ENCODE data around the gene NKAIN4. TPM values are rescaled to one million over a fixed set of nuclear protein-coding genes. Genes with fewer than 3 reads are reported as not detected.

NKAIN4 gene
- total and polyA plus RNA-seq, 2 experiments from 2014 or later: 12.6 to 13.2 TPM

DNA sequence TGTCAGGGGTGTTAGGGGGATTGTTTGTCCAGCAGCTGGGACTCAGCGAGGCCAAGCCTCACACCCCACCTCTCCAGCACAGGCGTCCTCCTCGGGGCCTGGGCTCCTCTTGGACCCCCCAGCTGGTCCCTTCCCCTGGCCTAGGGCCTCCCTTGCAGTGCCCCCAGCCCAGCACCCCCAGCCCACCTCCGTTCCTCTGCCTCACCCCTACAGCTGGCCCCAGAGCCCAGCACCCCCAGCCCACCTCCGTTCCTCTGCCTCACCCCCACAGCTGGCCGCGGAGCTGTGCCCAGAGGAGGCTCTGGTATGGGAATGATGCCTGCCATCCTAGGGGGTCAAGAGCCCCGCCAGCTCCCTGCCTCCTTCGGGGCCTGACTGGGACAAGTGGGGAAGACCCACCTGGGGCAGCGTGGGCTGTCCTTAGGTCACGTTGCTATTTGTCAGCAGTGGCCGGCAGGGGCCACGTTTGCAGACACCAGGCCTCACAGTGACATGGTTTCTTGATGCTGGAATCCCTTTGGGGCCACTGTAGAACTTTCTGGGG, 30.8 kb upstream of the NKAIN4 start (continued):
- TF ChIP-seq, protein P1, sequence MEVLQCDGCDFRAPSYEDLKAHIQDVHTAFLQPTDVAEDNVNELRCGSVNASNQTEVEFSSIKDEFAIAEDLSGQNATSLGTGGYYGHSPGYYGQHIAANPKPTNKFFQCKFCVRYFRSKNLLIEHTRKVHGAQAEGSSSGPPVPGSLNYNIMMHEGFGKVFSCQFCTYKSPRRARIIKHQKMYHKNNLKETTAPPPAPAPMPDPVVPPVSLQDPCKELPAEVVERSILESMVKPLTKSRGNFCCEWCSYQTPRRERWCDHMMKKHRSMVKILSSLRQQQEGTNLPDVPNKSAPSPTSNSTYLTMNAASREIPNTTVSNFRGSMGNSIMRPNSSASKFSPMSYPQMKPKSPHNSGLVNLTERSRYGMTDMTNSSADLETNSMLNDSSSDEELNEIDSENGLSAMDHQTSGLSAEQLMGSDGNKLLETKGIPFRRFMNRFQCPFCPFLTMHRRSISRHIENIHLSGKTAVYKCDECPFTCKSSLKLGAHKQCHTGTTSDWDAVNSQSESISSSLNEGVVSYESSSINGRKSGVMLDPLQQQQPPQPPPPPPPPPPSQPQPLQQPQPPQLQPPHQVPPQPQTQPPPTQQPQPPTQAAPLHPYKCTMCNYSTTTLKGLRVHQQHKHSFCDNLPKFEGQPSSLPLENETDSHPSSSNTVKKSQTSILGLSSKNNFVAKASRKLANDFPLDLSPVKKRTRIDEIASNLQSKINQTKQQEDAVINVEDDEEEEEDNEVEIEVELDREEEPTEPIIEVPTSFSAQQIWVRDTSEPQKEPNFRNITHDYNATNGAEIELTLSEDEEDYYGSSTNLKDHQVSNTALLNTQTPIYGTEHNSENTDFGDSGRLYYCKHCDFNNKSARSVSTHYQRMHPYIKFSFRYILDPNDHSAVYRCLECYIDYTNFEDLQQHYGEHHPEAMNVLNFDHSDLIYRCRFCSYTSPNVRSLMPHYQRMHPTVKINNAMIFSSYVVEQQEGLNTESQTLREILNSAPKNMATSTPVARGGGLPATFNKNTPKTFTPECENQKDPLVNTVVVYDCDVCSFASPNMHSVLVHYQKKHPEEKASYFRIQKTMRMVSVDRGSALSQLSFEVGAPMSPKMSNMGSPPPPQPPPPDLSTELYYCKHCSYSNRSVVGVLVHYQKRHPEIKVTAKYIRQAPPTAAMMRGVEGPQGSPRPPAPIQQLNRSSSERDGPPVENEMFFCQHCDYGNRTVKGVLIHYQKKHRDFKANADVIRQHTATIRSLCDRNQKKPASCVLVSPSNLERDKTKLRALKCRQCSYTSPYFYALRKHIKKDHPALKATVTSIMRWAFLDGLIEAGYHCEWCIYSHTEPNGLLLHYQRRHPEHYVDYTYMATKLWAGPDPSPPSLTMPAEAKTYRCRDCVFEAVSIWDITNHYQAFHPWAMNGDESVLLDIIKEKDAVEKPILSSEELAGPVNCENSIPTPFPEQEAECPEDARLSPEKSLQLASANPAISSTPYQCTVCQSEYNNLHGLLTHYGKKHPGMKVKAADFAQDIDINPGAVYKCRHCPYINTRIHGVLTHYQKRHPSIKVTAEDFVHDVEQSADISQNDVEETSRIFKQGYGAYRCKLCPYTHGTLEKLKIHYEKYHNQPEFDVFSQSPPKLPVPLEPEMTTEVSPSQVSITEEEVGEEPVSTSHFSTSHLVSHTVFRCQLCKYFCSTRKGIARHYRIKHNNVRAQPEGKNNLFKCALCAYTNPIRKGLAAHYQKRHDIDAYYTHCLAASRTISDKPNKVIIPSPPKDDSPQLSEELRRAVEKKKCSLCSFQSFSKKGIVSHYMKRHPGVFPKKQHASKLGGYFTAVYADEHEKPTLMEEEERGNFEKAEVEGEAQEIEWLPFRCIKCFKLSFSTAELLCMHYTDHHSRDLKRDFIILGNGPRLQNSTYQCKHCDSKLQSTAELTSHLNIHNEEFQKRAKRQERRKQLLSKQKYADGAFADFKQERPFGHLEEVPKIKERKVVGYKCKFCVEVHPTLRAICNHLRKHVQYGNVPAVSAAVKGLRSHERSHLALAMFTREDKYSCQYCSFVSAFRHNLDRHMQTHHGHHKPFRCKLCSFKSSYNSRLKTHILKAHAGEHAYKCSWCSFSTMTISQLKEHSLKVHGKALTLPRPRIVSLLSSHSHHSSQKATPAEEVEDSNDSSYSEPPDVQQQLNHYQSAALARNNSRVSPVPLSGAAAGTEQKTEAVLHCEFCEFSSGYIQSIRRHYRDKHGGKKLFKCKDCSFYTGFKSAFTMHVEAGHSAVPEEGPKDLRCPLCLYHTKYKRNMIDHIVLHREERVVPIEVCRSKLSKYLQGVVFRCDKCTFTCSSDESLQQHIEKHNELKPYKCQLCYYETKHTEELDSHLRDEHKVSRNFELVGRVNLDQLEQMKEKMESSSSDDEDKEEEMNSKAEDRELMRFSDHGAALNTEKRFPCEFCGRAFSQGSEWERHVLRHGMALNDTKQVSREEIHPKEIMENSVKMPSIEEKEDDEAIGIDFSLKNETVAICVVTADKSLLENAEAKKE (CRISPR knock-in tag; IDR thresholded peaks at IDR 0.05): no peak
- no peak for TF ChIP-seq POLR2AphosphoS5 (IDR thresholded peaks at IDR 0.05; ENCODE audit: low read depth)
- TF ChIP-seq, protein P2, sequence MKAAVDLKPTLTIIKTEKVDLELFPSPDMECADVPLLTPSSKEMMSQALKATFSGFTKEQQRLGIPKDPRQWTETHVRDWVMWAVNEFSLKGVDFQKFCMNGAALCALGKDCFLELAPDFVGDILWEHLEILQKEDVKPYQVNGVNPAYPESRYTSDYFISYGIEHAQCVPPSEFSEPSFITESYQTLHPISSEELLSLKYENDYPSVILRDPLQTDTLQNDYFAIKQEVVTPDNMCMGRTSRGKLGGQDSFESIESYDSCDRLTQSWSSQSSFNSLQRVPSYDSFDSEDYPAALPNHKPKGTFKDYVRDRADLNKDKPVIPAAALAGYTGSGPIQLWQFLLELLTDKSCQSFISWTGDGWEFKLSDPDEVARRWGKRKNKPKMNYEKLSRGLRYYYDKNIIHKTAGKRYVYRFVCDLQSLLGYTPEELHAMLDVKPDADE (IDR thresholded peaks at IDR 0.05): no peak

DNA sequence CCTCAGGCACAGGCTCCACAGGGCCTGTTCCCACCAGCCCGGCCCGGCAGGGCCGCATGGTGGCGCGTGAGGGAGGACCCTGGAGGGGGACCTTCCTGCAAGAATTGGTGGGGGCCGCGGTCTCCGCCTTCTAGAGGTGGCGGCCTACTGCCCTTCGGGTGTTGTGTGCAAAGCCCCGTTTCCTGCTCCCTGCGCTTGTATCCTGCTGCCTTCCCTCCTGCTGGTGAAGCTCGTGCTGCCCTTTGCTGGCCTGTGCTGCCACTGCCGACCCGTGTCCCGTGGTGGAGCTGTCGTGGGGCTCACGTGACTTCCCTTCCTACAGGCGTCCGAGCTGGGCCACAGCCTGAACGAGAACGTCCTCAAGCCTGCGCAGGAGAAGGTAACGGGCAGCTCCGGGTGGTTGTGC, 30.3 kb upstream of the NKAIN4 start:
- no peak overlapping the region for H2AFZ ChIP-seq
- no peaks in the 10 kb centered on the region for H3K9me3 Mint-ChIP-seq
- no peaks in the 10 kb centered on the region; the same call in 1 of the 2 replicates for H4K20me1 ChIP-seq (replicated peaks; ENCODE audit: insufficient read depth)
- no peak overlapping the region for H3K4me3 ChIP-seq
- H3K36me3 Mint-ChIP-seq (ENCODE audit: low read depth): peaks cover 28% of the 10 kb centered on the region
- ATAC-seq (no peak), DNase-seq (ENCODE audit: low spot score) (no peak)
- TF ChIP-seq JUNB (IDR thresholded peaks at IDR 0.05; ENCODE audit: unreplicated experiment) (no peak), STAT1 (IDR thresholded peaks at IDR 0.05; ENCODE audit: unreplicated experiment) (no peak), EZH2 (IDR thresholded peaks at IDR 0.05; ENCODE audit: low read depth, unreplicated experiment) (no peak)
- TF ChIP-seq, protein P1 (CRISPR knock-in tag; IDR thresholded peaks at IDR 0.05): no peak
- peaks cover 7% of the 10 kb centered on the region for H3K27me3 Mint-ChIP-seq (ENCODE audit: insufficient read depth, low read depth, poor library complexity)
- no peaks in the 10 kb centered on the region for H3K9me2 ChIP-seq (ENCODE audit: insufficient read depth)
- no peak overlapping the region for H3K4me2 ChIP-seq
- no peaks in the 10 kb centered on the region for H3K4me1 ChIP-seq (ENCODE audit: insufficient read depth)
- H3K4me3 Mint-ChIP-seq: no peak overlapping the region
- no peaks in the 10 kb centered on the region for H3K79me2 ChIP-seq (replicated peaks; ENCODE audit: insufficient read depth)
- no peaks in the 10 kb centered on the region for H3K27me3 ChIP-seq (ENCODE audit: insufficient read depth)
- no peak overlapping the region for H3K27ac ChIP-seq (ENCODE audit: low read depth)
- peaks cover 3% of the 10 kb centered on the region; the same call in 1 of the 2 replicates for H3K36me3 ChIP-seq (ENCODE audit: insufficient read depth)
- H3K27ac Mint-ChIP-seq: peak overlapping the region; percentile 78; the same call in 1 of the 2 replicates
- 0 out of 2 replicates have a peak, but pooled peaks cover 3% of the 10 kb centered on the region for H3F3A ChIP-seq (replicated peaks; ENCODE audit: low read depth)
- no peaks in the 10 kb centered on the region; the same call in 2 of the 3 replicates for H3K4me1 Mint-ChIP-seq
